Measurements from ENCODE around the gene STX16. TPM values are rescaled to one million over a fixed set of nuclear protein-coding genes. Genes with fewer than 3 reads are reported as not detected.

The STX16 gene
- total RNA-seq, 4 donors from 2014 or later = 29.6 to 49.2 (median 32.8) TPM

- intact Hi-C loops (cut with DNase I) = no loop called here
Measured at GRCh38 chr20:58610071-58610800, 40.8 kb upstream of the STX16 start.

GRCh38 chr20:58610811-58611210 is 40.3 kb upstream of the STX16 start:
- H3K4me1 ChIP-seq = peaks cover 14 to 27% (median 16%) of the 10 kb centered on the region in 3 donors
- no peak overlapping the region for H3K27ac ChIP-seq
- H3K27me3 ChIP-seq = no peaks in the 10 kb centered on the region
- no peak overlapping the region for H3K4me3 ChIP-seq
- TF ChIP-seq POLR2A (IDR thresholded peaks at IDR 0.05) = no peak
- 86 to 91% methylated on average over 9 to 10 of the region's 10 CpGs for WGBS, 2 donors
- H3K9me3 ChIP-seq = no peaks in the 10 kb centered on the region
- intact Hi-C loops (cut with DNase I) = no loop called here
- H3K36me3 ChIP-seq = no peaks in the 10 kb centered on the region
- no peak for DNase-seq

More at GRCh38 chr20:58610071-58610800, 40.8 kb upstream of the STX16 start:
- Histone ChIP-seq H3K9me3 (no peaks in the 10 kb centered on the region), H3K27me3 (no peaks in the 10 kb centered on the region), H3K27ac (no peak overlapping the region), H3K4me3 (no peak overlapping the region), H3K4me1 (peaks cover 14 to 27% (median 16%) of the 10 kb centered on the region in 3 donors), H3K36me3 (no peaks in the 10 kb centered on the region)
- DNase-seq = no peak
- 87 to 88% methylated on average over 8 to 15 of the region's 19 CpGs for WGBS, 2 donors
- TF ChIP-seq CTCF (IDR thresholded peaks at IDR 0.05) (no peak), POLR2A (IDR thresholded peaks at IDR 0.05) (no peak)

GRCh38 chr20:58611236-58612030 is 39.6 kb upstream of the STX16 start:
- intact Hi-C loops (cut with DNase I) = no loop called here
- TF ChIP-seq POLR2A (IDR thresholded peaks at IDR 0.05) = no peak
- TF ChIP-seq CTCF (IDR thresholded peaks at IDR 0.05) = no peak
- no peaks in the 10 kb centered on the region for H3K9me3 ChIP-seq
- no peaks in the 10 kb centered on the region for H3K36me3 ChIP-seq
- peaks cover 14 to 27% (median 16%) of the 10 kb centered on the region in 3 donors for H3K4me1 ChIP-seq
- no peak overlapping the region for H3K4me3 ChIP-seq
- no peaks in the 10 kb centered on the region for H3K27me3 ChIP-seq
- no peak for DNase-seq
- 43 to 46% methylated on average over 3 of the region's 10 CpGs for WGBS, 2 donors
- H3K27ac ChIP-seq = peak overlapping the region in 3 of 4 donors; percentile 5 to 36 (median 29)

- H3K4me3 ChIP-seq = no peak overlapping the region
- no peaks in the 10 kb centered on the region for H3K36me3 ChIP-seq
- H3K4me1 ChIP-seq = peaks cover 14 to 27% (median 16%) of the 10 kb centered on the region in 3 donors
- H3K27me3 ChIP-seq = no peaks in the 10 kb centered on the region
- H3K27ac ChIP-seq = peak overlapping the region in 3 of 4 donors; percentile 5 to 36 (median 29)
- 49 to 65% methylated on average over 8 to 11 of the region's 14 CpGs for whole genome bisulfite sequencing, 2 donors
- intact Hi-C loops (cut with DNase I) = no loop called here
- no peak for DNase-seq
- H3K9me3 ChIP-seq = no peaks in the 10 kb centered on the region
- no peak for TF ChIP-seq CTCF (IDR thresholded peaks at IDR 0.05)
- no peak for TF ChIP-seq POLR2A (IDR thresholded peaks at IDR 0.05)
Measured at GRCh38 chr20:58612121-58612691, 38.9 kb upstream of the STX16 start.

- no peaks in the 10 kb centered on the region for H3K27me3 ChIP-seq
- no peak for DNase-seq
- WGBS, 2 donors = 80 to 83% methylated on average over 13 to 17 of the region's 17 CpGs
- no peaks in the 10 kb centered on the region for H3K36me3 ChIP-seq
- H3K9me3 ChIP-seq = no peaks in the 10 kb centered on the region
- H3K4me1 ChIP-seq = peaks cover 14 to 27% (median 16%) of the 10 kb centered on the region in 3 donors
- intact Hi-C loops (cut with DNase I) = no loop called here
- no peak for TF ChIP-seq POLR2A (IDR thresholded peaks at IDR 0.05)
- TF ChIP-seq CTCF (IDR thresholded peaks at IDR 0.05) = no peak
- H3K4me3 ChIP-seq = no peak overlapping the region
- H3K27ac ChIP-seq = no peak overlapping the region
Measured at GRCh38 chr20:58613061-58613854, 37.8 kb upstream of the STX16 start.

All from esophagus squamous epithelium (tissue), 5 donors.